OCI-LY7 (cell line): ENCODE measurements around the gene TMEM43. TPM values are rescaled to one million over a fixed set of nuclear protein-coding genes. Genes with fewer than 3 reads are reported as not detected.

ENCODE experiments used
- BruUV-seq: library from RNA; stranded (reverse); fragments of 400-500 nt; replicated peaks from 2 replicates; lab custom pipeline; 2021; lab: Mats Ljungman, UMichigan
- CTCF ChIA-PET: fragments of 300-600 bp; sonication (Branson Sonifier 250); formaldehyde crosslinking; loops from one replicate; lab custom pipeline; 2022; ENCODE audit warnings: antibody characterized with exemption; ENCODE audit not compliant: unreplicated experiment; lab: Charles Lee
- POLR2A ChIA-PET: fragments of 300-600 bp; sonication (Branson Sonifier 250); formaldehyde crosslinking; loops from one replicate; lab custom pipeline; 2022; ENCODE audit warnings: antibody characterized with exemption; lab: Charles Lee
- DNase-seq: peaks from one replicate; pipeline ENCODE4 v3.0.0-alpha.2; 2015; ENCODE audit warnings: low spot score
- H2AFZ ChIP-seq: fragments of 200-600 bp; sonication (generic), shearing (Covaris generic); 2 replicates; pipeline ENCODE4 v1.6.1; 2014; ENCODE audit warnings: mild to moderate bottlenecking, antibody characterized with exemption, low read length, moderate library complexity
- H3K27ac ChIP-seq: fragments of 200-600 bp; sonication (generic); 2 replicates; pipeline ENCODE4 v1.5.1; 2014; ENCODE audit warnings: mixed run types, low read depth, mild to moderate bottlenecking, moderate library complexity, low read length, inconsistent platforms; ENCODE audit not compliant: poor library complexity, severe bottlenecking
- H3K36me3 ChIP-seq: fragments of 200-600 bp; sonication (generic); 2 replicates; pipeline ENCODE4 v1.6.1; 2014; ENCODE audit warnings: mild to moderate bottlenecking, antibody characterized with exemption, low read length, moderate library complexity, mixed read lengths; ENCODE audit not compliant: insufficient read depth
- H3K4me1 ChIP-seq: fragments of 200-600 bp; sonication (generic); 2 replicates; pipeline ENCODE4 v1.5.1; 2014; ENCODE audit warnings: mild to moderate bottlenecking, low read length; ENCODE audit not compliant: insufficient read depth, poor library complexity, severe bottlenecking
- H3K4me2 ChIP-seq: fragments of 200-600 bp; sonication (generic); 2 replicates; pipeline ENCODE4 v1.6.1; 2014; ENCODE audit warnings: mild to moderate bottlenecking, low read length
- H3K4me3 ChIP-seq: fragments of 200-600 bp; sonication (generic); 2 replicates; pipeline ENCODE4 v1.5.1; 2014; ENCODE audit warnings: mild to moderate bottlenecking, low read depth, low read length; ENCODE audit not compliant: poor library complexity, severe bottlenecking
- H3K79me2 ChIP-seq: fragments of 200-600 bp; sonication (generic); 2 replicates; pipeline ENCODE4 v1.6.1; 2016; ENCODE audit warnings: low read depth, mild to moderate bottlenecking, low read length, moderate library complexity, mixed read lengths; ENCODE audit not compliant: insufficient read depth
- H3K9me2 ChIP-seq: fragments of 200-600 bp; sonication (generic); 2 replicates; pipeline ENCODE4 v1.6.1; 2016; ENCODE audit warnings: mild to moderate bottlenecking, low read length, mixed read lengths; ENCODE audit not compliant: insufficient read depth
- H3K9me3 ChIP-seq: fragments of 200-600 bp; sonication (generic); 2 replicates; pipeline ENCODE4 v1.6.1; 2014; ENCODE audit warnings: mild to moderate bottlenecking, mixed run types, low read length, mixed read lengths
- H4K20me1 ChIP-seq: fragments of 200-600 bp; sonication (generic); 2 replicates; pipeline ENCODE4 v1.6.1; 2014; ENCODE audit warnings: mild to moderate bottlenecking, antibody characterized with exemption, low read length, moderate library complexity, mixed read lengths; ENCODE audit not compliant: insufficient read depth
- EZH2phosphoT487 ChIP-seq: fragments of 200-600 bp; sonication (generic); IDR thresholded peaks from 2 replicates; pipeline ENCODE4 v1.6.1; 2018; ENCODE audit warnings: low read depth, borderline replicate concordance, mild to moderate bottlenecking, mixed run types, antibody characterized with exemption, low read length, moderate library complexity, mixed read lengths
- intact Hi-C: fragments of 100-400 bp; cut with micrococcal nuclease; formaldehyde crosslinking; loops from one replicate; pipeline ENCODE4 v1.10.0; 2022; ENCODE audit not compliant: unreplicated experiment
- total RNA-seq, 2 experiments: library from RNA; depleted of rRNA in 1 of 2; stranded (reverse); fragments of >200 nt in 1 of 2; shearing (Covaris generic) in 1 of 2; gene quantifications; 2 replicates each; pipeline ENCODE4 v1.2.3, GENCODE V29; 2014 to 2022
- TF ChIP-seq, protein P1 (sequence below): fragments of 200-600 bp; sonication (generic); conservative IDR thresholded peaks from 2 replicates; pipeline ENCODE4 v1.5.1; 2014; ENCODE audit warnings: mild to moderate bottlenecking, antibody characterized with exemption, low read length, moderate library complexity, mixed read lengths

The TMEM43 gene
- total RNA-seq, 2 experiments from 2014 or later, result 19.7 to 22.2 TPM

GRCh38 chr3:14148041-14148985 is 23.5 kb downstream of the TMEM43 start:
- Histone ChIP-seq H3K4me1 (no peaks in the 10 kb centered on the region), H2AFZ (no peak overlapping the region), H3K36me3 (peaks cover 41% of the 10 kb centered on the region), H3K4me3 (no peak overlapping the region), H3K9me2 (no peaks in the 10 kb centered on the region), H3K79me2 (no peaks in the 10 kb centered on the region), H3K27ac (no peak overlapping the region), H3K9me3 (no peaks in the 10 kb centered on the region), H3K4me2 (no peak overlapping the region), H4K20me1 (0 out of 2 replicates have a peak, but pooled peaks cover 3% of the 10 kb centered on the region)
- TF ChIP-seq EZH2phosphoT487, result no peak
- TF ChIP-seq, protein P1, sequence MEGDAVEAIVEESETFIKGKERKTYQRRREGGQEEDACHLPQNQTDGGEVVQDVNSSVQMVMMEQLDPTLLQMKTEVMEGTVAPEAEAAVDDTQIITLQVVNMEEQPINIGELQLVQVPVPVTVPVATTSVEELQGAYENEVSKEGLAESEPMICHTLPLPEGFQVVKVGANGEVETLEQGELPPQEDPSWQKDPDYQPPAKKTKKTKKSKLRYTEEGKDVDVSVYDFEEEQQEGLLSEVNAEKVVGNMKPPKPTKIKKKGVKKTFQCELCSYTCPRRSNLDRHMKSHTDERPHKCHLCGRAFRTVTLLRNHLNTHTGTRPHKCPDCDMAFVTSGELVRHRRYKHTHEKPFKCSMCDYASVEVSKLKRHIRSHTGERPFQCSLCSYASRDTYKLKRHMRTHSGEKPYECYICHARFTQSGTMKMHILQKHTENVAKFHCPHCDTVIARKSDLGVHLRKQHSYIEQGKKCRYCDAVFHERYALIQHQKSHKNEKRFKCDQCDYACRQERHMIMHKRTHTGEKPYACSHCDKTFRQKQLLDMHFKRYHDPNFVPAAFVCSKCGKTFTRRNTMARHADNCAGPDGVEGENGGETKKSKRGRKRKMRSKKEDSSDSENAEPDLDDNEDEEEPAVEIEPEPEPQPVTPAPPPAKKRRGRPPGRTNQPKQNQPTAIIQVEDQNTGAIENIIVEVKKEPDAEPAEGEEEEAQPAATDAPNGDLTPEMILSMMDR, result no peak
- intact Hi-C loops, result no loop called here
- POLR2A ChIA-PET, result no interaction called here
- no peak for DNase-seq
- CTCF ChIA-PET, result no interaction called here
- BruUV-seq, result no TSS peak

GRCh38 chr3:14150078-14150477 is 25.2 kb downstream of the TMEM43 start:
- Histone ChIP-seq H3K4me2 (no peak overlapping the region), H3K4me3 (no peak overlapping the region), H3K4me1 (no peaks in the 10 kb centered on the region), H3K36me3 (peaks cover 52% of the 10 kb centered on the region), H3K9me3 (no peaks in the 10 kb centered on the region), H3K27ac (no peak overlapping the region), H3K9me2 (no peaks in the 10 kb centered on the region), H2AFZ (no peak overlapping the region), H4K20me1 (no peaks in the 10 kb centered on the region), H3K79me2 (no peaks in the 10 kb centered on the region)
- DNase-seq, result no peak
- intact Hi-C loops, result no loop called here
- CTCF ChIA-PET, result no interaction called here
- no peak for TF ChIP-seq EZH2phosphoT487
- TF ChIP-seq, protein P1, result no peak
- POLR2A ChIA-PET, result interaction anchor here (0.6 kb wide), 1 partner anchor 1085 kb away, joined by 4 read pairs; no protein-coding TSS in a partner anchor
- no TSS peak for BruUV-seq
